Mucosa of gallbladder (tissue), 1 donor: Measurements from ENCODE around the gene RALGPS1. TPM values are rescaled to one million over a fixed set of nuclear protein-coding genes. Genes with fewer than 3 reads are reported as not detected.

ENCODE experiments used
- DNase-seq: peaks from one replicate; pipeline ENCODE4 v3.0.0-alpha.2; 2020; ENCODE audit warnings: low spot score
- total RNA-seq: library from RNA; stranded (reverse); gene quantifications from one replicate; pipeline ENCODE4 v1.2.1, GENCODE V29; 2021
- donor health status: DM: no; HTN: no; CAD: no.

RALGPS1 gene
- total RNA-seq, 1 donor from 2014 or later: 34.7 TPM

GRCh38 chr9:127020802-127021078, 106.2 kb downstream of the RALGPS1 start:
- no peak for DNase-seq

- DNase-seq: peak; percentile 82
These were observed 107.2 kb downstream of the RALGPS1 start for GRCh38 chr9:127021664-127022363.

GRCh38 chr9:127022913-127023660, 108.5 kb downstream of the RALGPS1 start:
- no peak for DNase-seq

- DNase-seq: no peak
These were observed 110.5 kb downstream of the RALGPS1 start for GRCh38 chr9:127025042-127025441.

- DNase-seq: no peak
These were observed 113.1 kb downstream of the RALGPS1 start for GRCh38 chr9:127027694-127028093.

GRCh38 chr9:127029548-127029947, 115.0 kb downstream of the RALGPS1 start:
- no peak for DNase-seq

- DNase-seq: no peak
These were observed 116.5 kb downstream of the RALGPS1 start for GRCh38 chr9:127030814-127031740.

GRCh38 chr9:127032256-127032655, 117.7 kb downstream of the RALGPS1 start:
- DNase-seq: no peak

- DNase-seq: no peak
These were observed 118.5 kb downstream of the RALGPS1 start for GRCh38 chr9:127033061-127033460.

GRCh38 chr9:127033789-127034188, 119.2 kb downstream of the RALGPS1 start:
- DNase-seq: no peak

GRCh38 chr9:127034691-127035090, 120.1 kb downstream of the RALGPS1 start:
- DNase-seq: no peak

GRCh38 chr9:127035423-127035822, 120.8 kb downstream of the RALGPS1 start:
- DNase-seq: peak; percentile 42

GRCh38 chr9:127035948-127036347, 121.4 kb downstream of the RALGPS1 start:
- DNase-seq: peak; percentile 24

GRCh38 chr9:127036437-127036836, 121.9 kb downstream of the RALGPS1 start:
- no peak for DNase-seq

- no peak for DNase-seq
These were observed 123.9 kb downstream of the RALGPS1 start for GRCh38 chr9:127038531-127038930.

- no peak for DNase-seq
These were observed 124.9 kb downstream of the RALGPS1 start for GRCh38 chr9:127039492-127039891.

- DNase-seq: no peak
These were observed 130.6 kb downstream of the RALGPS1 start for GRCh38 chr9:127045148-127045547.

- no peak for DNase-seq
These were observed 133.4 kb downstream of the RALGPS1 start for GRCh38 chr9:127047971-127048370.

- peak; percentile 34 for DNase-seq
These were observed 134.5 kb downstream of the RALGPS1 start for GRCh38 chr9:127049044-127049443.

GRCh38 chr9:127049581-127049980, 135.0 kb downstream of the RALGPS1 start:
- no peak for DNase-seq

GRCh38 chr9:127050152-127050551, 135.6 kb downstream of the RALGPS1 start:
- DNase-seq: no peak

- no peak for DNase-seq
These were observed 136.0 kb downstream of the RALGPS1 start for GRCh38 chr9:127050591-127051001.
